HEK293T (cell line): ENCODE results near the gene AGBL5.
"Not testable (repeated sequence)": the region's sequence is repeated elsewhere in the genome, so short reads cannot be mapped to it uniquely, and the experiment has no call there.

Experiments
- CTCF ChIA-PET: fragments of 350-600 bp; formaldehyde crosslinking; extraction: SDS; loops from one replicate; lab custom pipeline; 2021; ENCODE audit warnings: antibody characterized with exemption, inconsistent platforms; lab: Yijun Ruan, JAX
- POLR2A ChIA-PET: fragments of 350-600 bp; formaldehyde crosslinking; extraction: SDS; loops from one replicate; lab custom pipeline; 2020; ENCODE audit warnings: antibody characterized with exemption, inconsistent platforms; lab: Yijun Ruan, JAX
- DNase-seq: peaks from one replicate; pipeline ENCODE4 v3.0.0; 2012; ENCODE audit warnings: mixed read lengths; ENCODE audit errors: extremely low spot score
- ARNT ChIP-seq: fragments of 450-650 bp; IDR thresholded peaks from 2 replicates; pipeline ENCODE4 v1.6.1; 2017; ENCODE audit warnings: mild to moderate bottlenecking
- BHLHE40 ChIP-seq: fragments of 450-650 bp; IDR thresholded peaks from 2 replicates; pipeline ENCODE4 v1.6.1; 2016; ENCODE audit warnings: mild to moderate bottlenecking, moderate library complexity, borderline replicate concordance
- CTBP1 ChIP-seq: fragments of 450-650 bp; IDR thresholded peaks from 2 replicates; pipeline ENCODE4 v1.6.1; 2016; ENCODE audit warnings: borderline replicate concordance
- ELF4 ChIP-seq: fragments of 450-650 bp; IDR thresholded peaks from 2 replicates; pipeline ENCODE4 v1.6.1; 2017; ENCODE audit warnings: antibody characterized with exemption
- FOXA1 ChIP-seq: fragments of 450-650 bp; IDR thresholded peaks from 2 replicates; pipeline ENCODE4 v1.6.1; 2016; ENCODE audit warnings: mild to moderate bottlenecking
- FOXK2 ChIP-seq: fragments of 450-650 bp; IDR thresholded peaks from 2 replicates; pipeline ENCODE4 v1.6.1; 2016; ENCODE audit warnings: mild to moderate bottlenecking
- FOXM1 ChIP-seq: fragments of 450-650 bp; IDR thresholded peaks from 2 replicates; pipeline ENCODE4 v1.6.1; 2017; ENCODE audit warnings: mild to moderate bottlenecking, borderline replicate concordance
- HDGF ChIP-seq: fragments of 450-650 bp; IDR thresholded peaks from 2 replicates; pipeline ENCODE4 v1.6.1; 2017; ENCODE audit warnings: antibody characterized with exemption, borderline replicate concordance
- L3MBTL2 ChIP-seq: fragments of 450-650 bp; conservative IDR thresholded peaks from 2 replicates; pipeline ENCODE4 v1.6.1; 2016; ENCODE audit warnings: mild to moderate bottlenecking
- LEF1 ChIP-seq: fragments of 450-650 bp; IDR thresholded peaks from 2 replicates; pipeline ENCODE4 v1.6.1; 2017; ENCODE audit warnings: mild to moderate bottlenecking, borderline replicate concordance
- NFRKB ChIP-seq: fragments of 450-650 bp; IDR thresholded peaks from 2 replicates; pipeline ENCODE4 v1.6.1; 2016; ENCODE audit warnings: mild to moderate bottlenecking, moderate library complexity
- PKNOX1 ChIP-seq: fragments of 450-650 bp; IDR thresholded peaks from 2 replicates; pipeline ENCODE4 v1.6.1; 2016
- SP1 ChIP-seq: fragments of 450-650 bp; IDR thresholded peaks from 2 replicates; pipeline ENCODE4 v1.6.1; 2017
- SUZ12 ChIP-seq: fragments of 450-650 bp; IDR thresholded peaks from 2 replicates; pipeline ENCODE4 v1.6.1; 2016; ENCODE audit warnings: mild to moderate bottlenecking
- TARDBP ChIP-seq: fragments of 450-650 bp; IDR thresholded peaks from 2 replicates; pipeline ENCODE4 v1.6.1; 2016
- ZNF384 ChIP-seq: fragments of 450-650 bp; IDR thresholded peaks from 2 replicates; pipeline ENCODE4 v1.6.1; 2016

Gene AGBL5

GRCh38 chr2:27074738-27075565 is 23.5 kb downstream of the AGBL5 start:
- POLR2A ChIA-PET = interaction anchor here (5.2 kb wide), 1 partner anchor 22 kb away, joined by 91 read pairs; the partner anchor contains the start of gene AGBL5
- CTCF ChIA-PET = no interaction called here
- DNase-seq = no peak
- no peak for TF ChIP-seq TARDBP
- no peak for TF ChIP-seq SP1
- no peak for TF ChIP-seq ELF4
- TF ChIP-seq CTBP1 = no peak
- TF ChIP-seq ARNT = no peak
- no peak for TF ChIP-seq L3MBTL2
- no peak for TF ChIP-seq FOXK2
- no peak for TF ChIP-seq PKNOX1
- TF ChIP-seq LEF1 = no peak
- TF ChIP-seq SUZ12 = no peak
- no peak for TF ChIP-seq ZNF384
- no peak for TF ChIP-seq HDGF
- no peak for TF ChIP-seq NFRKB
- TF ChIP-seq FOXM1 = no peak
- TF ChIP-seq FOXA1 = no peak

GRCh38 chr2:27075566-27075871 is 24.1 kb downstream of the AGBL5 start:
- CTCF ChIA-PET, POLR2A ChIA-PET, DNase-seq: not testable (repeated sequence)

GRCh38 chr2:27076323-27076722 is 24.9 kb downstream of the AGBL5 start:
- ChIA-PET POLR2A (interaction anchor here (0.7 kb wide), 1 partner anchor 10 kb away, joined by 3 read pairs; the partner anchor contains the start of gene KHK), CTCF (no interaction called here)
- no peak for DNase-seq
- TF ChIP-seq HDGF (no peak), NFRKB (no peak), LEF1 (no peak), BHLHE40 (no peak), FOXA1 (no peak), PKNOX1 (no peak), CTBP1 (no peak), ZNF384 (no peak), FOXM1 (no peak), ARNT (no peak), ELF4 (no peak), L3MBTL2 (no peak), FOXK2 (no peak), SUZ12 (no peak), SP1 (no peak), TARDBP (no peak)

- CTCF ChIA-PET = no interaction called here
- DNase-seq = no peak
- TF ChIP-seq TARDBP (no peak), NFRKB (no peak), HDGF (no peak), LEF1 (no peak), SUZ12 (no peak), PKNOX1 (no peak), L3MBTL2 (no peak), FOXK2 (no peak), ARNT (no peak), ZNF384 (no peak), BHLHE40 (no peak), SP1 (no peak), ELF4 (no peak), FOXM1 (no peak), CTBP1 (no peak), FOXA1 (no peak)
These were observed 25.8 kb downstream of the AGBL5 start for GRCh38 chr2:27077231-27077630.

GRCh38 chr2:27078267-27079194 is 27.1 kb downstream of the AGBL5 start, which contains the start of gene EMILIN1:
Gene EMILIN1 (plus strand): TSS chr2:27078615. CDS start chr2:27079066, 451 bp downstream.
- no peak for TF ChIP-seq SP1
- ChIA-PET CTCF (no interaction called here), POLR2A (interaction anchor here (1.1 to 7.4 kb wide), 2 partner anchors 6 to 28 kb away, joined by 4 to 76 read pairs; partner anchors contain the start of genes AGBL5 and OST4)
- no peak for DNase-seq

More at GRCh38 chr2:27077231-27077630, 25.8 kb downstream of the AGBL5 start:
- POLR2A ChIA-PET = interaction anchor here (0.7 kb wide), 1 partner anchor 9 kb away, joined by 3 read pairs; the partner anchor contains the start of gene KHK
